GM12878 (cell line): ENCODE measurements around the gene FAM13C. TPM values are rescaled to one million over a fixed set of nuclear protein-coding genes. Genes with fewer than 3 reads are reported as not detected.

Source experiments
- ASH2L ChIP-seq: fragments of 300-600, 200-600 bp; sonication (generic); IDR thresholded peaks from 2 replicates; pipeline ENCODE4 v1.6.1; 2017; ENCODE audit warnings: low read depth, mild to moderate bottlenecking, borderline replicate concordance
- CBX5 ChIP-seq: sonication (generic); IDR thresholded peaks from 2 replicates; pipeline ENCODE4 v1.6.1; 2016; ENCODE audit warnings: low read depth, moderate library complexity, mild to moderate bottlenecking, inconsistent platforms
- CREM ChIP-seq: IDR thresholded peaks from 2 replicates; pipeline ENCODE4 v1.6.1; 2014; ENCODE audit warnings: antibody characterized with exemption, low read depth
- CTCF ChIP-seq, 3 experiments: IDR thresholded peaks in 2 of 3; conservative IDR thresholded peaks in 1 of 3; 2 replicates each; pipeline ENCODE4 v1.5.1; 2011; ENCODE audit warnings: low read depth in 3 of 3, low read length in 3 of 3, mild to moderate bottlenecking in 3 of 3, control low read depth in 2 of 3, moderate library complexity in 2 of 3, inconsistent platforms in 1 of 3, mixed read lengths in 1 of 3; ENCODE audit not compliant: control insufficient read depth in 2 of 3, insufficient read depth in 1 of 3; ENCODE audit errors: extremely low read depth in 1 of 3
- CUX1 ChIP-seq: IDR thresholded peaks from 2 replicates; pipeline ENCODE4 v1.6.1; 2012; ENCODE audit warnings: improper control_type of control experiment, low read depth, low read length; ENCODE audit not compliant: insufficient replicate concordance
- ELK1 ChIP-seq: IDR thresholded peaks from 2 replicates; pipeline ENCODE4 v1.6.1; 2012; ENCODE audit warnings: low read depth, low read length, improper control_type of control experiment
- IRF3 ChIP-seq: fragments of 450-650 bp; IDR thresholded peaks from 2 replicates; pipeline ENCODE4 v1.6.1; 2014; ENCODE audit warnings: mild to moderate bottlenecking
- NR2C1 ChIP-seq: fragments of 450-650 bp; IDR thresholded peaks from 2 replicates; pipeline ENCODE4 v1.6.1; 2017; ENCODE audit warnings: antibody characterized with exemption, mild to moderate bottlenecking, moderate library complexity
- SIN3A ChIP-seq: IDR thresholded peaks from 2 replicates; pipeline ENCODE4 v1.6.1; 2012; ENCODE audit warnings: low read depth, low read length, improper control_type of control experiment
- SMAD1 ChIP-seq: fragments of 450-650 bp; IDR thresholded peaks from 2 replicates; pipeline ENCODE4 v1.6.1; 2018; ENCODE audit warnings: mild to moderate bottlenecking, low read depth; ENCODE audit not compliant: partially characterized antibody
- TCF12 ChIP-seq: IDR thresholded peaks from 2 replicates; pipeline ENCODE4 v1.6.1; 2011; ENCODE audit warnings: low read depth, mild to moderate bottlenecking, low read length
- WRNIP1 ChIP-seq: IDR thresholded peaks from 2 replicates; pipeline ENCODE4 v1.6.1; 2011; ENCODE audit warnings: low read depth, low read length, improper control_type of control experiment, borderline replicate concordance
- ZBTB4 ChIP-seq: fragments of 450-650 bp; formaldehyde crosslinking; IDR thresholded peaks from 2 replicates; pipeline ENCODE4 v1.4.0; 2022; ENCODE audit warnings: mild to moderate bottlenecking, moderate library complexity
- ZNF622 ChIP-seq: fragments of 450-650 bp; IDR thresholded peaks from 2 replicates; pipeline ENCODE4 v1.6.1; 2017; ENCODE audit warnings: mild to moderate bottlenecking, inconsistent platforms
- polyA plus RNA-seq, 11 experiments: library from polyadenylated mRNA; depleted of rRNA in 4 of 11; unstranded in 6 of 11; stranded (reverse) in 5 of 11; fragments of >200 nt; fragmentation: Nextera tagmentation in 4 of 11; fragmentation: Illumina TruSeq in 1 of 11; extraction: Ambion mirVana in 4 of 11; extraction: Trizol in 1 of 11; gene quantifications; 1 replicate in 1 of 11; 2 replicates in 10 of 11; pipeline versions ENCODE4 v1.2.1 to v1.2.3, GENCODE V29; 2011 to 2016; ENCODE audit warnings: inconsistent platforms in 2 of 11, missing spikeins in 2 of 11, low read depth in 1 of 11
- total RNA-seq, 4 experiments: library from RNA; depleted of rRNA in 3 of 4; stranded (reverse); fragments of >200 nt in 3 of 4; fragmentation: Illumina TruSeq in 1 of 4; extraction: Trizol in 1 of 4; gene quantifications; 2 replicates each; pipeline versions ENCODE4 v1.2.1 to v1.2.3, GENCODE V29; 2013 to 2021
- TF ChIP-seq, protein P1 (sequence below): fragments of 150-350 bp; IDR thresholded peaks from 2 replicates; pipeline ENCODE4 v1.6.1; 2014; ENCODE audit warnings: mild to moderate bottlenecking, low read depth, low read length

The FAM13C gene
- total and polyA plus RNA-seq, 10 of the 15 experiments (the other 5 are each of a cell fraction or from before 2014, with no cell fraction given) = 0.04 to 0.31 (median 0.13) TPM; not detected in 5

GRCh38 chr10:59240582-59241183, 121.7 kb downstream of the FAM13C start (continued):
- TF ChIP-seq ASH2L (no peak), ELK1 (no peak), CUX1 (no peak), ZBTB4 (CRISPR knock-in tag) (no peak), TCF12 (no peak), CBX5 (no peak), SIN3A (no peak), WRNIP1 (no peak), SMAD1 (peak; percentile 88), ZNF622 (no peak), CREM (no peak), CTCF (IDR thresholded peaks at IDR 0.05 in 2 of 3, conservative IDR thresholded peaks at IDR 0.05 in 1 of 3; ENCODE audit: control insufficient read depth in 2 of 3, extremely low read depth in 1 of 3, insufficient read depth in 1 of 3, low read depth in 3 of 3, low read length in 3 of 3) (peak; percentile 30 to 50 (median 48); a peak in 4 of 6 replicates), NR2C1 (no peak), IRF3 (no peak)
- TF ChIP-seq, protein P1, sequence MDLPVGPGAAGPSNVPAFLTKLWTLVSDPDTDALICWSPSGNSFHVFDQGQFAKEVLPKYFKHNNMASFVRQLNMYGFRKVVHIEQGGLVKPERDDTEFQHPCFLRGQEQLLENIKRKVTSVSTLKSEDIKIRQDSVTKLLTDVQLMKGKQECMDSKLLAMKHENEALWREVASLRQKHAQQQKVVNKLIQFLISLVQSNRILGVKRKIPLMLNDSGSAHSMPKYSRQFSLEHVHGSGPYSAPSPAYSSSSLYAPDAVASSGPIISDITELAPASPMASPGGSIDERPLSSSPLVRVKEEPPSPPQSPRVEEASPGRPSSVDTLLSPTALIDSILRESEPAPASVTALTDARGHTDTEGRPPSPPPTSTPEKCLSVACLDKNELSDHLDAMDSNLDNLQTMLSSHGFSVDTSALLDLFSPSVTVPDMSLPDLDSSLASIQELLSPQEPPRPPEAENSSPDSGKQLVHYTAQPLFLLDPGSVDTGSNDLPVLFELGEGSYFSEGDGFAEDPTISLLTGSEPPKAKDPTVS = no peak
